Measurements from ENCODE around the gene FOXC1.

GRCh38 chr6:1620504-1621069 is 10.9 kb downstream of the FOXC1 start:
- no peak for TF ChIP-seq CTCF (IDR thresholded peaks at IDR 0.05)
- TF ChIP-seq EZH2 (IDR thresholded peaks at IDR 0.05; ENCODE audit: borderline replicate concordance, insufficient read depth, low read depth, low read length, poor library complexity, severe bottlenecking): no peak

Data from B cell (primary cell).